ENCODE results near the gene DPYD. TPM values are rescaled to one million over a fixed set of nuclear protein-coding genes. Genes with fewer than 3 reads are reported as not detected.

The DPYD gene
- total and polyA plus RNA-seq, 12 donors: 4.1 to 22.0 (median 7.0) TPM

DNA sequence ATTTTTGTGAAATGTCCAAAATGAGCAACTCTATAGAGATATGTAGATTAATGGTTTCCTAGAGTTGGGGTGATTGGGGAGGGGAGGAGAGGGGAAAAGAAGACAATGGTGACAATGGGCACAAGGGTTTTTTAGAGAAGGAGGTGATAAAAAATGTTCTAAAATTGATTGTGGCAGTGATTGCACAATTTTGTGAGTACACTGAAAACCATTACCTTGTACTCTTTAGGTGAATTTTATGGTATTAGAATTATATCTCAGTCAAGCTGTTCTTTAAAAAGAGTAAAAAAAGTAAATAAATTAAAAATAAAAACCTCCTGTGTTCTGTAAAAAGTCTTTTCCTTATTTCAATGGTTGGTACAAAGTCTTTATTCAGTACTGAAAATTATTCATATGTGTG lies 869.0 kb downstream of the DPYD start:
- ATAC-seq: no peak
- intact Hi-C loops (cut with DNase I): no loop called here
- Histone ChIP-seq H3K9me3 (peaks cover 0 to 16% (median 6%) of the 10 kb centered on the region in 11 donors), H3K36me3 (no peaks in the 10 kb centered on the region), H3K27ac (no peak overlapping the region), H3K27me3 (no peaks in the 10 kb centered on the region), H3K4me1 (peaks cover 0 to 4% (median 0%) of the 10 kb centered on the region in 9 donors), H3K4me3 (no peak overlapping the region)
- no peak for TF ChIP-seq CTCF (IDR thresholded peaks at IDR 0.05)
- no peak for DNase-seq

- Histone ChIP-seq H3K4me1 (peaks cover 0 to 4% (median 0%) of the 10 kb centered on the region in 9 donors), H3K27ac (no peak overlapping the region), H3K4me3 (no peak overlapping the region), H3K36me3 (no peaks in the 10 kb centered on the region), H3K27me3 (no peaks in the 10 kb centered on the region), H3K9me3 (peaks cover 0 to 3% (median 0%) of the 10 kb centered on the region in 11 donors)
- TF ChIP-seq CTCF (IDR thresholded peaks at IDR 0.05): peak in 4 of 9 donors; percentile 9 to 29 (median 14)
- ATAC-seq: no peak
- intact Hi-C loops (cut with DNase I): no loop called here
- 91 to 97% methylated on average over 1 of the region's 1 CpG for WGBS, 2 donors
- DNase-seq: no peak
Observed at GRCh38 chr1:97050506-97050905, 870.3 kb downstream of the DPYD start.

- H3K36me3 ChIP-seq: no peaks in the 10 kb centered on the region
- no peak for DNase-seq
- no peak overlapping the region for H3K27ac ChIP-seq
- TF ChIP-seq CTCF (IDR thresholded peaks at IDR 0.05): no peak
- intact Hi-C loops (cut with DNase I): no loop called here
- WGBS, 2 donors: 53 to 68% methylated on average over 2 of the region's 2 CpGs
- H3K9me3 ChIP-seq: peaks cover 0 to 10% (median 2%) of the 10 kb centered on the region in 11 donors
- H3K27me3 ChIP-seq: no peaks in the 10 kb centered on the region
- peak in 2 of 8 donors; percentile 29 to 65 for ATAC-seq
- no peak overlapping the region for H3K4me3 ChIP-seq
- peaks cover 0 to 4% (median 0%) of the 10 kb centered on the region in 9 donors for H3K4me1 ChIP-seq
Observed at GRCh38 chr1:97047421-97047793, 873.4 kb downstream of the DPYD start.

- Histone ChIP-seq H3K36me3 (no peaks in the 10 kb centered on the region), H3K27ac (no peak overlapping the region), H3K9me3 (peaks cover 0 to 14% (median 2%) of the 10 kb centered on the region in 11 donors), H3K27me3 (no peaks in the 10 kb centered on the region), H3K4me3 (no peak overlapping the region), H3K4me1 (peaks cover 0 to 4% (median 0%) of the 10 kb centered on the region in 9 donors)
- intact Hi-C loops (cut with DNase I): no loop called here
- no peak for TF ChIP-seq CTCF (IDR thresholded peaks at IDR 0.05)
- WGBS, 2 donors: 79 to 82% methylated on average over 5 of the region's 5 CpGs
- ATAC-seq (peak in 2 of 8 donors; percentile 24 to 29), DNase-seq (no peak)
Observed at GRCh38 chr1:97046765-97047420, 873.9 kb downstream of the DPYD start.

Data from heart right ventricle (tissue), 16 donors.